H9 (cell line): ENCODE data around the gene DUOX1. TPM values are rescaled to one million over a fixed set of nuclear protein-coding genes. Genes with fewer than 3 reads are reported as not detected.

Experiments
- DNase-seq: peaks from one replicate; pipeline ENCODE4 v3.0.0-alpha.2; 2017
- H2AFZ ChIP-seq: one replicate; pipeline ENCODE4 v1.6.1; 2013; ENCODE audit warnings: mild to moderate bottlenecking, low read length, control low read depth, moderate library complexity
- H2AK5ac ChIP-seq: 2 replicates; pipeline ENCODE4 v1.6.1; 2013; ENCODE audit warnings: low read length, control low read depth, mixed read lengths; ENCODE audit not compliant: insufficient read length
- H2BK120ac ChIP-seq: one replicate; pipeline ENCODE4 v1.6.1; 2013; ENCODE audit warnings: low read depth, mild to moderate bottlenecking, low read length, control low read depth, inconsistent platforms; ENCODE audit not compliant: poor library complexity, severe bottlenecking
- H2BK12ac ChIP-seq: 2 replicates; pipeline ENCODE4 v1.6.1; 2013; ENCODE audit warnings: low read length, control low read depth, mixed read lengths, low read depth; ENCODE audit not compliant: insufficient read length
- H2BK15ac ChIP-seq: 2 replicates; pipeline ENCODE4 v1.6.1; 2013; ENCODE audit warnings: low read depth, low read length, control low read depth
- H2BK20ac ChIP-seq: one replicate; pipeline ENCODE4 v1.6.1; 2013; ENCODE audit warnings: low read depth, mild to moderate bottlenecking, low read length, control low read depth, inconsistent platforms; ENCODE audit not compliant: poor library complexity, severe bottlenecking
- H2BK5ac ChIP-seq: 2 replicates; pipeline ENCODE4 v1.6.1; 2013; ENCODE audit warnings: low read length, control low read depth, mixed read lengths; ENCODE audit not compliant: insufficient read length
- H3K14ac ChIP-seq: 2 replicates; pipeline ENCODE4 v1.6.1; 2013; ENCODE audit warnings: low read length, control low read depth; ENCODE audit not compliant: insufficient read depth
- H3K18ac ChIP-seq: 2 replicates; pipeline ENCODE4 v1.6.1; 2013; ENCODE audit warnings: low read depth, mild to moderate bottlenecking, mixed read lengths, low read length, control low read depth; ENCODE audit not compliant: insufficient read length
- H3K23ac ChIP-seq: 2 replicates; pipeline ENCODE4 v1.6.1; 2013; ENCODE audit warnings: low read length, control low read depth, mixed read lengths, low read depth; ENCODE audit not compliant: insufficient read length
- H3K23me2 ChIP-seq: 2 replicates; pipeline ENCODE4 v1.6.1; 2013; ENCODE audit warnings: low read depth, mild to moderate bottlenecking, mixed read lengths, low read length, control low read depth; ENCODE audit not compliant: insufficient read length, poor library complexity, severe bottlenecking
- H3K27ac ChIP-seq: 2 replicates; pipeline ENCODE4 v1.5.1; 2013; ENCODE audit warnings: low read length, control low read depth, mixed read lengths, low read depth; ENCODE audit not compliant: insufficient read length
- H3K27me3 ChIP-seq: 2 replicates; pipeline ENCODE4 v1.6.1; 2013; ENCODE audit warnings: low read length, control low read depth, inconsistent platforms; ENCODE audit not compliant: insufficient read depth
- H3K4ac ChIP-seq: 2 replicates; pipeline ENCODE4 v1.6.1; 2013; ENCODE audit warnings: low read depth, mild to moderate bottlenecking, control low read depth, inconsistent platforms, low read length, moderate library complexity
- H3K4me1 ChIP-seq: 2 replicates; pipeline ENCODE4 v1.6.1; 2013; ENCODE audit warnings: low read length, control low read depth, inconsistent platforms; ENCODE audit not compliant: insufficient read depth
- H3K4me2 ChIP-seq: 2 replicates; pipeline ENCODE4 v1.6.1; 2013; ENCODE audit warnings: low read length, control low read depth, mixed read lengths; ENCODE audit not compliant: insufficient read length, insufficient read depth
- H3K56ac ChIP-seq: 2 replicates; pipeline ENCODE4 v1.6.1; 2013; ENCODE audit warnings: low read depth, mild to moderate bottlenecking, mixed read lengths, low read length, control low read depth; ENCODE audit not compliant: insufficient read length
- H3K79me1 ChIP-seq: 2 replicates; pipeline ENCODE4 v1.6.1; 2013; ENCODE audit warnings: low read depth, mild to moderate bottlenecking, moderate library complexity, low read length, control low read depth, inconsistent platforms; ENCODE audit not compliant: insufficient read depth, poor library complexity, severe bottlenecking
- H3K79me2 ChIP-seq: 2 replicates; pipeline ENCODE4 v1.6.1; 2013; ENCODE audit warnings: low read length, control low read depth, inconsistent platforms; ENCODE audit not compliant: insufficient read depth
- H3K9ac ChIP-seq: 2 replicates; pipeline ENCODE4 v1.6.1; 2013; ENCODE audit warnings: low read length, control low read depth, mixed read lengths; ENCODE audit not compliant: insufficient read length; ENCODE audit errors: extremely low read depth
- H3K9me3 ChIP-seq: one replicate; pipeline ENCODE4 v1.6.1; 2013; ENCODE audit warnings: low read depth, low read length, inconsistent platforms; ENCODE audit not compliant: control insufficient read depth
- H3T11ph ChIP-seq: one replicate; pipeline ENCODE4 v1.6.1; 2013; ENCODE audit warnings: mild to moderate bottlenecking, low read length, control low read depth, inconsistent platforms
- H4K20me1 ChIP-seq: one replicate; pipeline ENCODE4 v1.6.1; 2013; ENCODE audit not compliant: control insufficient read depth, insufficient read length, insufficient read depth
- H4K5ac ChIP-seq: 2 replicates; pipeline ENCODE4 v1.6.1; 2013; ENCODE audit warnings: low read depth, mild to moderate bottlenecking, mixed read lengths, low read length, control low read depth; ENCODE audit not compliant: insufficient read length
- H4K8ac ChIP-seq: replicated peaks from 2 replicates; pipeline ENCODE4 v1.6.1; 2013; ENCODE audit warnings: low read length, control low read depth, mixed read lengths, low read depth; ENCODE audit not compliant: insufficient read length
- H4K91ac ChIP-seq: 2 replicates; pipeline ENCODE4 v1.6.1; 2013; ENCODE audit warnings: low read depth, mild to moderate bottlenecking, moderate library complexity, mixed read lengths, low read length, control low read depth; ENCODE audit not compliant: insufficient read length
- H3K27ac Mint-ChIP-seq, 3 experiments: 2 replicates in 2 of 3; 3 replicates in 1 of 3; pipeline ENCODE4 v1.8.0; 2020 to 2021; ENCODE audit warnings: mixed read lengths in 3 of 3, mild to moderate bottlenecking in 1 of 3, moderate library complexity in 1 of 3
- H3K27me3 Mint-ChIP-seq: 2 replicates; pipeline ENCODE4 v1.8.0; 2021; ENCODE audit warnings: low read depth, mild to moderate bottlenecking, moderate library complexity, mixed read lengths
- H3K36me3 Mint-ChIP-seq, 3 experiments: 2 replicates in 2 of 3; 3 replicates in 1 of 3; pipeline ENCODE4 v1.8.0; 2020 to 2021; ENCODE audit warnings: low read depth in 3 of 3, mixed read lengths in 3 of 3; ENCODE audit not compliant: insufficient read depth in 1 of 3
- H3K4me1 Mint-ChIP-seq, 2 experiments: 2 replicates each; pipeline ENCODE4 v1.8.0; 2020; ENCODE audit warnings: mixed read lengths in 2 of 2
- H3K4me3 Mint-ChIP-seq, 2 experiments: 2 replicates in 1 of 2; 3 replicates in 1 of 2; pipeline ENCODE4 v1.8.0; 2020 to 2021; ENCODE audit warnings: mild to moderate bottlenecking in 2 of 2, mixed read lengths in 2 of 2, moderate library complexity in 1 of 2
- H3K9me3 Mint-ChIP-seq, 2 experiments: 2 replicates in 1 of 2; 3 replicates in 1 of 2; pipeline ENCODE4 v1.8.0; 2020; ENCODE audit warnings: mild to moderate bottlenecking in 2 of 2, mixed read lengths in 2 of 2, moderate library complexity in 1 of 2
- WGBS: extraction: QIAGEN DNeasy Blood & Tissue Kit; methylation state at CpG from one replicate; pipeline ENCODE4 v1.1.7; 2013; ENCODE audit warnings: missing lambda C conversion rate, low lambda C conversion rate, mixed read lengths; ENCODE audit not compliant: insufficient read length; ENCODE audit errors: extremely low coverage; 5-methylcytosine and 5-hydroxymethylcytosine counted together
- total RNA-seq: library from RNA; stranded (reverse); gene quantifications from 2 replicates; pipeline ENCODE4 v1.2.1, GENCODE V29; 2021
- TF ChIP-seq, protein P1 (sequence below): fragments of 200-600 bp; sonication (generic); conservative IDR thresholded peaks from 3 replicates; pipeline ENCODE4 v1.8.0; 2021; ENCODE audit warnings: antibody characterized with exemption, mild to moderate bottlenecking

Gene DUOX1
- total RNA-seq, 1 experiment from 2014 or later, result 2.6 TPM

- Histone ChIP-seq H2AK5ac (no peak overlapping the region), H3K27me3 (no peaks in the 10 kb centered on the region), H3T11ph (no peak overlapping the region), H2BK12ac (no peak overlapping the region), H3K4ac (no peak overlapping the region), H3K27ac (no peak overlapping the region), H3K56ac (no peak overlapping the region), H2BK5ac (no peak overlapping the region), H4K20me1 (no peaks in the 10 kb centered on the region), H3K79me2 (no peaks in the 10 kb centered on the region), H3K23ac (no peak overlapping the region), H4K5ac (no peak overlapping the region), H2BK120ac (no peak overlapping the region), H2AFZ (no peak overlapping the region), H3K79me1 (no peaks in the 10 kb centered on the region), H3K4me2 (no peak overlapping the region), H4K91ac (no peak overlapping the region), H3K14ac (no peak overlapping the region), H3K18ac (no peak overlapping the region), H4K8ac (no peak overlapping the region), H3K9ac (no peak overlapping the region), H3K23me2 (no peaks in the 10 kb centered on the region), H2BK15ac (no peak overlapping the region), H2BK20ac (no peak overlapping the region), H3K9me3 (no peaks in the 10 kb centered on the region), H3K4me1 (no peaks in the 10 kb centered on the region)
- no peaks in the 10 kb centered on the region; a peak in 1 of 5 replicates for H3K9me3 Mint-ChIP-seq
- no peak overlapping the region for H3K4me3 Mint-ChIP-seq
- WGBS, result no CpG with 5 or more reads among the region's 2 CpGs
- TF ChIP-seq, protein P1, sequence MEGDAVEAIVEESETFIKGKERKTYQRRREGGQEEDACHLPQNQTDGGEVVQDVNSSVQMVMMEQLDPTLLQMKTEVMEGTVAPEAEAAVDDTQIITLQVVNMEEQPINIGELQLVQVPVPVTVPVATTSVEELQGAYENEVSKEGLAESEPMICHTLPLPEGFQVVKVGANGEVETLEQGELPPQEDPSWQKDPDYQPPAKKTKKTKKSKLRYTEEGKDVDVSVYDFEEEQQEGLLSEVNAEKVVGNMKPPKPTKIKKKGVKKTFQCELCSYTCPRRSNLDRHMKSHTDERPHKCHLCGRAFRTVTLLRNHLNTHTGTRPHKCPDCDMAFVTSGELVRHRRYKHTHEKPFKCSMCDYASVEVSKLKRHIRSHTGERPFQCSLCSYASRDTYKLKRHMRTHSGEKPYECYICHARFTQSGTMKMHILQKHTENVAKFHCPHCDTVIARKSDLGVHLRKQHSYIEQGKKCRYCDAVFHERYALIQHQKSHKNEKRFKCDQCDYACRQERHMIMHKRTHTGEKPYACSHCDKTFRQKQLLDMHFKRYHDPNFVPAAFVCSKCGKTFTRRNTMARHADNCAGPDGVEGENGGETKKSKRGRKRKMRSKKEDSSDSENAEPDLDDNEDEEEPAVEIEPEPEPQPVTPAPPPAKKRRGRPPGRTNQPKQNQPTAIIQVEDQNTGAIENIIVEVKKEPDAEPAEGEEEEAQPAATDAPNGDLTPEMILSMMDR, result no peak
- H3K27ac Mint-ChIP-seq, result peak overlapping the region in 1 of 3 experiments; percentile 80; a peak in 1 of 7 replicates
- no peak for DNase-seq
- no peaks in the 10 kb centered on the region for H3K36me3 Mint-ChIP-seq
- H3K4me1 Mint-ChIP-seq, result no peaks in the 10 kb centered on the region
- peaks cover 25% of the 10 kb centered on the region for H3K27me3 Mint-ChIP-seq
Measured at GRCh38 chr15:45091576-45091975, 38.2 kb upstream of the DUOX1 start.
